CD1c-positive myeloid dendritic cell (primary cell): ENCODE results near the gene ACP5.
"Not testable (repeated sequence)": the region's sequence is repeated elsewhere in the genome, so short reads cannot be mapped to it uniquely, and the experiment has no call there.

Source experiments
- DNase-seq: peaks from one replicate; pipeline ENCODE4 v3.0.0-alpha.2; 2016; ENCODE audit errors: extremely low spot score

ACP5 gene

DNA sequence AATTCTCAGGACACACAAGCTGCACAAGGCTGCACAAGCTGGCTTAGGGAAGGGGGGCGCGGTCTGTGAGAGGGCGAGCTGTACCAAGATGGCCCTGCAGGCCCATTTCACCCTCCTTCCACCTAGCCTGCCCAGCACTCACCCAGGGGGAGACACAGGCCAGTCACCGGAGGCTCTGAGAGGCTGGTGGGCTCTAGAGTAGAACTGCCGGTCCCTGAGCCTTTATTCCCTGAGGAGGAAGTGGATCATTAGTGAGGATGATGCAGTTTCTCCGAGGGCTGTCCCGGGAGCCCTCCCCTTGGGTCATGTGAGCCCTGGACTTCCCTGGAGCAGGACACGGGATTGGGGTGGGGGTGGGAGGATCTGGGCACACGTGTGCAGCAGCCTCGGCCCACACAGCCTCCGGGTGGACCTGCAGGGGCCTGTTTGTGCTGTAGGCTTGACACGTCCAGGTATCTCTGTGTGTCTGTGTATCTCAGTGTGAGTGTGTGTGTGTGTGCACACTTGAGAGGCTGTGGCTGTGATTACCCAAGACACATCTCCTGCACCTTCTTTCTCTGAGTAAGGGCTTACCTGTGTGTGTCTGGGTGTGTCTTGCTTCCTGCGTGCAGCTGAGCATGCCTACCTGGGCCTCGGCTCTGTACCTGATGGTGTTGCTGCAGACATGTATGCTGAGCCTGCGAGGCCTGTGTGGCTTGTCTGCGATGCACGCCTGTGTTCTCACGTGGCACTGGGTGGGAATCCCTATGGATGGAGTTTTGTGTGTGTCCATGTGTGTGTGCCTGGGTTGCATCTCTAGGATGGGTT is at the start of gene ACP5:
TSS of gene ACP5 (minus strand) at position 195 of the 807 bp plus-strand sequence. CDS start 328 bp downstream, outside the sequence.
- peak; percentile 89 for DNase-seq

GRCh38 chr19:11626252-11626651 is 48.8 kb upstream of the ACP5 start:
- DNase-seq: peak; percentile 74

DNA sequence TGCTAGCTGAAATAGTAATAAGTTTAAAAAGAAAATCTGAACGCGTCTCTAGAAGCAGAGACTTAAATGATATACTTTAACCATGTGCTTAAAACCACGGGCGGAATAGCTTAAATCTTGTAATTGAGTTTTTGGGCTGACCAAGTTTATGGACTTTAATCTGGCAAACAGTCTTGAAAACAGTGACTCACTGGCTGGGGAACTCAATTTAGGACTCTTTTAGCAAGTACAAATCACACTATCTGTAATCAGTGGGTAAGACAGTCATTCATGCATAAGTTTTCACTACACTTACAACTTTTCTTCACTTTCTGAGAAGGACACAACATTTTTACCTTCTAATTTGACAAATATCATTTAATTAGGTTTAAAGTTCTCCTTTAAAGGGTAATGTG is 46.6 kb upstream of the ACP5 start:
- no peak for DNase-seq

DNA sequence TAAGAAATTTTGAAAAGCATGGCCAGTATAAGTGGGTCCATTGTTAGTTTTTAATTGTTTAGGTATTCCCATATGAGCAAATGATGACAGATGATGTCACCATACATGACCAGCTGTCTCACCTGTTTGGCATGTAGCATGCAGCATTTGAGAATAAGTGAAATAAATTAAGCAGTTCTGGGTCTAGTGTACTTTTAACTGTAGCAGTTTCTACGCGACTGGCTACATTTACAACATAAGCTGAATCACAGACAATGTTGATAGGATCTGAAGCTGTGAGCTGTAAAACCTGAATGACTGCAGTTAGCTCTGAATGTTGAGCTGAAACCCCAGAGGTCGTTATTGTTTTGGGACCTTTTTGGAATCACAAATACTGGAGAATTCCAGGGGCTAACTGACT is 45.0 kb upstream of the ACP5 start:
- DNase-seq: not testable (repeated sequence)

GRCh38 chr19:11620553-11620952 is 43.1 kb upstream of the ACP5 start:
- no peak for DNase-seq

- DNase-seq: no peak
Observed at GRCh38 chr19:11617180-11618062, 40.0 kb upstream of the ACP5 start.

DNA sequence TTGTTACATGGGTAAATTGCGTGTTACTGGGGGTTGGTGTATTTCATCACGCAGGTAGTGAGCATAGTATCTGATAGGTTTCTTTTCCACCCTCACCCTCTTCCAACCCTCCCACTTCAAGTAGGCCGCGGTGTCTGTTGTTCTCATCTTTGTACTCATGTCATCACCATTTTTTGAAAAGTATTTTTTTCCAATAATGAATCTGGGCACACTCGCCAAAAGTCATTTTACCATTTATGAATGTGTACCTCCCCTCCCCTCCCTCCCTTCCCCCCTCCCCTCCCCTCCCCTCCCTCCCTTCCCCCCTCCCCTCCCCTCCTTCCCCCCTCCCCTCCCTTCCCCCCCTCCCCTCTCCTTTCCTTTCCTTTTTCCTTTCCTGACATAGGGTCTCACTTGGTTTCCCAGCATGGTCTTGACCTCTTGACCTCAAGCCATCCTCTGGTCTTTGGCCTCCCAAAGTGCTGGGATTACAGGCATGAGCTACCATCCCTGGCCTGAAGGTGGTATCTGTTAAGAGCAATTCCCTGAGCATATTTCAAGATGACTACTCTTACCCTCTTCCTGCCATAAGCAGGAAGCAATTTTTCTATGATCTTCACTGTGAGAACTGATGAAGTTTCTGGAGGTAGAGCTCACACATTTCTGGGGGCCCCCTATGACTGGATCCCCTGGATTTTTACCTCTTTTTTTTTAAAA is 35.5 kb upstream of the ACP5 start:
- no peak for DNase-seq

DNA sequence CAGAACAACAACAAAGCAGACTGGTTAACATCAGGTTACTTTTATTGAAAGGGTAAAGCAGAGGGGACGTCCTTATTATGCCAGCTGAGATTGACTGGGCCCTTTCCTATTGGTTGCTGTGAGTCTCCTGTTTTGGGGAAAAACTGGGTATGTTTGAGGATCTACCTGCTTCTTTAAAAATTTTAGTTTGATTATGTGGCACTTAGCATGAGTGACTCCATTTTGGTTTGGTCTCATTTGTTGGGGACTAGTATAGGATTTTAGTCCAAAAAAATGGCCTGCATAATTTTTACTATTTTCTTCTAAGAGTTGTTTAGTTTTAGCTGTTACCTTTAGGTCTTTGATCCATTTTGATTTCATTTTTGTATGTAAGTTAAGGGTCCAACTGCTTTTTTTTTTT is 34.3 kb upstream of the ACP5 start:
- DNase-seq: no peak

GRCh38 chr19:11606484-11606883 is 29.0 kb upstream of the ACP5 start:
- DNase-seq: no peak

DNA sequence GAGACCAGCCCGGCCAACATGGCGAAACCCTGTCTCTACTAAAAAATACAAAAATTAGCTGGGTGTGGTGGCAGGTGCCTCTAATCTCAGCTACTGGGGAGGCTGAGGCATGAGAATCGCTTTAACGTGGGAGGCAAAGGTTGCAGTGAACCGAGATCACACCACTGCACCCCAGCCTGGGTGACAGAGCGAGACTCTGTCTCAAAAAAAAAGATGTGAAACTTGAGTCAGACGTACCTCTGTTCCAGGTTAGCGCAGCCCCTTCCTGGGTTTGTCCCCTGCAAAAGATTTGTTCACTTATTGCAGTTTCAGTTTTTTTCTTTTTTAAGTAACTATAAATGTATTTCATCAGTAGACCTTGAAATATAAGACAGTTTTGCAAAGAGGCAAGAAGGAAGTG is 22.3 kb upstream of the ACP5 start:
- DNase-seq: not testable (repeated sequence)

- DNase-seq: no peak
Observed at GRCh38 chr19:11598746-11599145, 21.3 kb upstream of the ACP5 start.

DNA sequence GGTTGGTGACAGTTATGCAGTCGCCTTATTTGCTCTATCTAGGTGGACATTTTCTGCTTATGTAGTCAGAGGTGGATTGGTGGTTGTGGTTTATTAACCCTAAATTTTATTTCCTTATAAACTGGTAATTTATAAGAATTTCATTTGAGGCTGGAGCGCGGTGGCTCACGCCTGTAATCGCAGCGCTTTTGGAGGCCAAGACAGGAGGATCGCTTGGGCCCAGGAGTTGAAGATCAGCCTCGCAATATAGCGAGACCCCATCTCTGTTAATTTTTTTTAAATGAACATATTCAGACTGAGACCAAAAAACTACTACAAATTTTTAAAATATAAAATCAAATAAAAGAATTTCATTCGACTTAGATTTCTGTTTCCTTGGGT is 20.6 kb upstream of the ACP5 start:
- DNase-seq: no peak

GRCh38 chr19:11597202-11598102 is 20.0 kb upstream of the ACP5 start, which contains the start of gene ZNF627:
Gene ZNF627 (plus strand): TSS chr19:11597483. CDS start chr19:11597628, 145 bp downstream.
- DNase-seq: peak; percentile 98

DNA sequence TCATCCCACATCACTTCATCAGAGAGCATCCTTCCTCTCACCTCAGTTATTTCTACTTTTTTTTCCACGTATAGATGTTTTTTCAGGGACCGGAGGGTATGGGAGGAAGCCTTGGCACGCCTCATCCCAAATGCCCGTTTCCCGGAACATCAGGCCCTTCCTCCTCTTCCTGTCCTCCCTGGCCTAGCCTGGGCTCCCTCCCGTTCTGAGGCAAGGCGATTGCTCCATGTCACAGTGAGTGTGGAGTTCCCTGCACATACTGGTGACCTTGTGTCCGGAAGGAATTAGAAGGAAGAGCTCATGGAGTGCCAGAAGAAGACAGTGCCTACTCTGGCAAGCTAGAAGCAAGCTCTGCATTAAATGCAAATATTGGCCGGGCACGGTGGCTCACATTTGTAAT is 18.7 kb upstream of the ACP5 start:
- no peak for DNase-seq

DNA sequence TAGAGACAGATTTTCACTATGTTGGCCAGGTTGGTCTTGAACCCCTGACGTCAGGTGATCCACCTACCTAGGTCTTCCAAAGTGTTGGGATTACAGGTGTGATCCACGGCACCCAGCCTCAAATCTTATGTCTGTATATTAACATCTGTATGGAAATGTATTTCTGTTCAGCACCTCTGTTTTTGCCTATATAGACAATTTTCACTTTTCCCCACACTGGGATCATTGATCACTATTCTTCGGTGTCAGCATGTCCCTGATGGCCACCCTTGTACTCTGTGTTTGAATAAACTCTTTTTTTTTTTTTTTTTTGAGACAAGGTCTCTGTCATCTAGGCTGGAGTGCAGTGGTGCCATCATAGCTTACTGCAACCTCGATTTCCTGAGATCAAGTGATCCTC is 16.6 kb upstream of the ACP5 start:
- DNase-seq: no peak

DNA sequence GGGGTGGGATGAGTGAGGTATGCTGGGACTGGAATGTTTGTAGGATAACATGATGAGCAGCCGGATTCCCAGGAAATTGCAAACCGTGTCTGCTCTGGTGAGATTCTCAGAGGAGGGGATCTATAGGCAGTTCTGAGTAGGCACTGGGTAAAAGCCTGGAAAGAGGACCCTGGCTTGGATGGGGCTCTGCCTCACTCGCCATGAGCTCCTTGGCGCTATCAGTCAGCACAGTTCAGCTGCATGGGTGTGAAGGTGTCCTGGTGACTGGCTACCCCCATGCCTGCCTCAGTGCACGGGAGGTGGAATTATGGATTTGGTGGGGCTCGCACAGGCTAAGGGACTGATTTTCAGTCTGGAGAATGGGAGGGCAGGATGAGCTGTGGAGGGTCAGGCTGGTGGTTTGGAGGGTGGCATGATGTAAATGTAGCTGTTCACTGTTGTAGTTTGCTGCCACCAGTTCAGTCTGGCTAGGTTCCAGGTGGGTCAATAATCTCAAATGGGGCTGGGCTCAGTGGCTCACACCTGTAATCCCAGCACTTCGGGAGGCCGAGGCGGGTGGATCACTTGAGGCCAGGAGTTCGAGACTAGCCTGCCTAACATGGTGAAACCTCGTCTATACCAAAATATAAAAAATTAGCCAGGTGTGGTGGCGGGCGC is 10.7 kb upstream of the ACP5 start:
- DNase-seq: no peak

DNA sequence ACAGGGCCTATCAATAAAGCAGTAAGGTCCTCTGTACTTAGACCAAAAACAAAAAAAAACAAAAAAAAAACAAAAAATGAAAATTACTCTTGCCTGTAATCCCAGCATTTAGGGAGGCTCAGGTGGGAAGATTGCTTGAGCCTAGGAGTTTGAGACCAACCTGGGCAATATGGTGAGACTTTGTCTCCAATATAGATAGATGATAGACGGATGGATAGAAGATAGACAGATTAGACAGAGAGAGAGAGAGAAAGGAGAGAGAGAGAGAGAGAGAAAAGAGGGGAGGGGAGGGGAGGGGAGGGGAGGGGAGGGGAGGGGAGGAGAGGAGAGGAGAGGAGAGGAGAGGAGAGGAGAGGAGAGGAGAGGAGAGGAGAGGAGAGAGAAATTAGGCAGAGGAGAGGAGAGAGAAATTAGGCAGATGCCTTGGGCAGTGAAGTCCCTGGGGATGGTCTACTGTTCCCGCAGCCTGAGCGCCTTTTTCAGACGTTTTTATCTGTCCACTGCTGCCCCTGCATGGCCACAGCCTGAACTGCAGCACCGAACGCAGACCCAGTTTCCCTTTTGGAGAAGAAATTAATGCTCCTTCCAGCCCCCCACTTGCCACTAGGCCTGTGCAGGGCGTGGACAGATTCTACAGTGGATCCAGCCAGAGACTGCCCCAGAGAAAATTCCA is 10.0 kb upstream of the ACP5 start:
- peak; percentile 87 for DNase-seq

- no peak for DNase-seq
Observed at GRCh38 chr19:11586331-11586730, 8.9 kb upstream of the ACP5 start.

DNA sequence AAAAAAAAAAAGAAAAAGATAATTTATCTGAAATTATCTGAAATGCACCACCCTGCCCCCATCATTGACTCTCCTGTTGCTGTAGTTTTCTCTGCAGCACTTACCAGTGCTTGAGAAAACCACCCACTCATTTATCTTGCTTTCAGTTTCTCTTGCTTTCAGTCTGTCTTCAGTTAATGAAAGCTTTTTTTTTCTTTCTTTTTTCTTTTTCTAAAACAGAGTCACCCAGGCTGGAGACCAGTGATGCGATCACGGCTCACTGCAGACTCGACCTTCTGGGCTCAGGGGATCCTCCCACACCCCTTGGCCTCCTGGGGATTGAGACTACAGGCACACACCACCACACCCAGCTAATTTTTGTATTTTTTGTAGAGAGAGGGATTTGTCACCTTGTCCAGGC is 4.3 kb upstream of the ACP5 start:
- peak; percentile 72 for DNase-seq

GRCh38 chr19:11580116-11580515 is 2.7 kb upstream of the ACP5 start:
- peak; percentile 59 for DNase-seq
